ENCODE data around the gene ZNF823. TPM values are rescaled to one million over a fixed set of nuclear protein-coding genes. Genes with fewer than 3 reads are reported as not detected.

The ZNF823 gene
- total RNA-seq, 2 experiments from 2014 or later = 5.7 to 7.0 TPM

DNA sequence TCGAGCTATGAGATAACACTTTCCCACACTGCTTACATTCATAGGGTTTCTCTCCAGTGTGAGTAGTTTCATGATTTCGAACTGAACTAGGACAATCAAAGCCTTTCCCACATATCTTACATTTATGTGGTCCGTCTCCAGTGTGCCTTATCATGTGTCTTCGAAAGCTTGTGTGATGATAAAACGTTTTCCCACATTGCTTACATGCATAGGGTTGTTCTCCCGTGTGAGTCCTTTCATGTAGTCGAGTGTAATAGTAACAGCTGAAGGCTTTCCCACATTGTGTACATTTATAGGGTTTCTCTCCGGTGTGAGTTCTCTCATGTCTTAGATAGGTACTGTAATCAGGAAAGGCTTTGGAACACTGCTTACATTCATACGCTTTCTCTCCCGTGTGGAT lies 16.3 kb downstream of the ZNF823 start:
- POLR2A ChIA-PET = no interaction called here
- no peaks in the 10 kb centered on the region for H3K79me2 ChIP-seq (ENCODE audit: insufficient read depth, low read depth, low read length)
- no peak overlapping the region for H3K4me3 ChIP-seq (ENCODE audit: low read depth, low read length, poor library complexity, severe bottlenecking)
- H4K20me1 ChIP-seq (ENCODE audit: insufficient read depth, low read length) = no peaks in the 10 kb centered on the region
- no peak overlapping the region for H2AFZ ChIP-seq (ENCODE audit: low read length)
- H3K4me2 ChIP-seq (ENCODE audit: low read length) = no peak overlapping the region
- intact Hi-C loops (cut with micrococcal nuclease; ENCODE audit: unreplicated experiment) = no loop called here
- BruUV-seq (replicated peaks) = no TSS peak
- H3K4me1 ChIP-seq (ENCODE audit: insufficient read depth, low read length, poor library complexity, severe bottlenecking) = no peaks in the 10 kb centered on the region
- no peak for DNase-seq (ENCODE audit: low spot score)
- no peak overlapping the region for H3K27ac ChIP-seq (ENCODE audit: low read depth, low read length, poor library complexity, severe bottlenecking)
- TF ChIP-seq EZH2phosphoT487 (IDR thresholded peaks at IDR 0.05; ENCODE audit: borderline replicate concordance, low read depth, low read length) = no peak
- TF ChIP-seq, protein P1, sequence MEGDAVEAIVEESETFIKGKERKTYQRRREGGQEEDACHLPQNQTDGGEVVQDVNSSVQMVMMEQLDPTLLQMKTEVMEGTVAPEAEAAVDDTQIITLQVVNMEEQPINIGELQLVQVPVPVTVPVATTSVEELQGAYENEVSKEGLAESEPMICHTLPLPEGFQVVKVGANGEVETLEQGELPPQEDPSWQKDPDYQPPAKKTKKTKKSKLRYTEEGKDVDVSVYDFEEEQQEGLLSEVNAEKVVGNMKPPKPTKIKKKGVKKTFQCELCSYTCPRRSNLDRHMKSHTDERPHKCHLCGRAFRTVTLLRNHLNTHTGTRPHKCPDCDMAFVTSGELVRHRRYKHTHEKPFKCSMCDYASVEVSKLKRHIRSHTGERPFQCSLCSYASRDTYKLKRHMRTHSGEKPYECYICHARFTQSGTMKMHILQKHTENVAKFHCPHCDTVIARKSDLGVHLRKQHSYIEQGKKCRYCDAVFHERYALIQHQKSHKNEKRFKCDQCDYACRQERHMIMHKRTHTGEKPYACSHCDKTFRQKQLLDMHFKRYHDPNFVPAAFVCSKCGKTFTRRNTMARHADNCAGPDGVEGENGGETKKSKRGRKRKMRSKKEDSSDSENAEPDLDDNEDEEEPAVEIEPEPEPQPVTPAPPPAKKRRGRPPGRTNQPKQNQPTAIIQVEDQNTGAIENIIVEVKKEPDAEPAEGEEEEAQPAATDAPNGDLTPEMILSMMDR (conservative IDR thresholded peaks at IDR 0.05; ENCODE audit: low read length) = no peak
- CTCF ChIA-PET (ENCODE audit: unreplicated experiment) = no interaction called here
- no peaks in the 10 kb centered on the region for H3K9me2 ChIP-seq (ENCODE audit: insufficient read depth, low read length)
- H3K9me3 ChIP-seq (ENCODE audit: low read length) = no peaks in the 10 kb centered on the region
- H3K36me3 ChIP-seq (ENCODE audit: insufficient read depth, low read length) = peaks cover 52% of the 10 kb centered on the region

DNA sequence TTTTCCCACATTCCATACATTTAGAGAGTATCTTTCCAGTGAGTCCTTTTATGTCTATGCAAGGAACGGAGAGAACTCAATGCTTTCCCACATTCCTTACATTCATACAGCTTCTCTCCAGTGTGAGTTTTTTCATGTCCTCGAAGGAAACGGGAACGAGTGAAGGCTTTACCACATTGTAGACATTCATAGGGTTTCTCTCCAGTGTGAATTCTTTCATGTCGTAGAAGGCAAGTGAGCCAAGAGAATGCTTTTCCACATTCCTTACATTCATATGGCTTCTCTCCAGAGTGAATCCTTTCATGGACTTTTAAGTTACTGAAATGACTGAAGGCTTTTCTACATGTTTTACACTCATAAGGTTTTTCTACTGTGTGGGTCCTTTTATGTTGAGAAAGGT lies 17.1 kb downstream of the ZNF823 start:
- Histone ChIP-seq H3K36me3 (ENCODE audit: insufficient read depth, low read length) (peaks cover 52% of the 10 kb centered on the region), H4K20me1 (ENCODE audit: insufficient read depth, low read length) (no peaks in the 10 kb centered on the region), H3K4me1 (ENCODE audit: insufficient read depth, low read length, poor library complexity, severe bottlenecking) (no peaks in the 10 kb centered on the region), H2AFZ (ENCODE audit: low read length) (no peak overlapping the region), H3K9me2 (ENCODE audit: insufficient read depth, low read length) (no peaks in the 10 kb centered on the region), H3K79me2 (ENCODE audit: insufficient read depth, low read depth, low read length) (no peaks in the 10 kb centered on the region), H3K4me3 (ENCODE audit: low read depth, low read length, poor library complexity, severe bottlenecking) (no peak overlapping the region), H3K27ac (ENCODE audit: low read depth, low read length, poor library complexity, severe bottlenecking) (no peak overlapping the region), H3K9me3 (ENCODE audit: low read length) (no peaks in the 10 kb centered on the region), H3K4me2 (ENCODE audit: low read length) (no peak overlapping the region)
- no TSS peak for BruUV-seq (replicated peaks)
- ChIA-PET CTCF (ENCODE audit: unreplicated experiment) (no interaction called here), POLR2A (no interaction called here)
- TF ChIP-seq EZH2phosphoT487 (IDR thresholded peaks at IDR 0.05; ENCODE audit: borderline replicate concordance, low read depth, low read length) = no peak
- TF ChIP-seq, protein P1 (conservative IDR thresholded peaks at IDR 0.05; ENCODE audit: low read length) = no peak
- no peak for DNase-seq (ENCODE audit: low spot score)
- intact Hi-C loops (cut with micrococcal nuclease; ENCODE audit: unreplicated experiment) = no loop called here

DNA sequence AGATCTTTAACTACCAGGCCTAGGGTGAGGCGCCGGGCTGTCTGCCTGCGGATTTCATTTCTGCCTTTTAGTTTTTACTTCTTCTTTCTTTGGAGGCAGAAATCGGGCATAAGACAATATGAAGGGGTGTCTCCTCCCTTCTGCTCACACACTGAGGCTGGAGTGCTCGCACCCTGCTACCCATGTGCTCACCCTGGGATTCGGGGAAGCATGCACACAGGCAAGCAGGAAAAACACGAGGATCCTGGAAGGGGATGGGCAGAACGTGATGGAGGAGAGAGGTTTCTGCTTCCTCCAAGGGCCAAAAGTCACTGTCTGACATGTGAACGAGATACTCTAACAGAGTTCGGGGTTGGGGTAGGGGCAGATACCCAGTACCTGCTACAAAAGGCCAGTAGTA lies 28.4 kb downstream of the ZNF823 start:
- TF ChIP-seq, protein P1 (conservative IDR thresholded peaks at IDR 0.05; ENCODE audit: low read length) = no peak
- TF ChIP-seq EZH2phosphoT487 (IDR thresholded peaks at IDR 0.05; ENCODE audit: borderline replicate concordance, low read depth, low read length) = no peak
- no peak overlapping the region for H3K4me2 ChIP-seq (ENCODE audit: low read length)
- no TSS peak for BruUV-seq (replicated peaks)
- no peak overlapping the region for H3K4me3 ChIP-seq (ENCODE audit: low read depth, low read length, poor library complexity, severe bottlenecking)
- DNase-seq (ENCODE audit: low spot score) = no peak
- intact Hi-C loops (cut with micrococcal nuclease; ENCODE audit: unreplicated experiment) = no loop called here
- H3K9me2 ChIP-seq (ENCODE audit: insufficient read depth, low read length) = no peaks in the 10 kb centered on the region
- no peaks in the 10 kb centered on the region for H3K79me2 ChIP-seq (ENCODE audit: insufficient read depth, low read depth, low read length)
- no peak overlapping the region for H2AFZ ChIP-seq (ENCODE audit: low read length)
- H3K4me1 ChIP-seq (ENCODE audit: insufficient read depth, low read length, poor library complexity, severe bottlenecking) = no peaks in the 10 kb centered on the region
- POLR2A ChIA-PET = no interaction called here
- CTCF ChIA-PET (ENCODE audit: unreplicated experiment) = no interaction called here
- no peaks in the 10 kb centered on the region for H3K36me3 ChIP-seq (ENCODE audit: insufficient read depth, low read length)
- H3K27ac ChIP-seq (ENCODE audit: low read depth, low read length, poor library complexity, severe bottlenecking) = no peak overlapping the region
- H4K20me1 ChIP-seq (ENCODE audit: insufficient read depth, low read length) = no peaks in the 10 kb centered on the region
- no peaks in the 10 kb centered on the region for H3K9me3 ChIP-seq (ENCODE audit: low read length)
